NCI-H128 (cell line): ENCODE results near the gene DDRGK1.

Experiments
- DNase-seq: peaks from one replicate; lab custom pipeline; 2025; ENCODE audit not compliant: unreplicated experiment; lab: John Stamatoyannopoulos, UW

DDRGK1 gene

DNA sequence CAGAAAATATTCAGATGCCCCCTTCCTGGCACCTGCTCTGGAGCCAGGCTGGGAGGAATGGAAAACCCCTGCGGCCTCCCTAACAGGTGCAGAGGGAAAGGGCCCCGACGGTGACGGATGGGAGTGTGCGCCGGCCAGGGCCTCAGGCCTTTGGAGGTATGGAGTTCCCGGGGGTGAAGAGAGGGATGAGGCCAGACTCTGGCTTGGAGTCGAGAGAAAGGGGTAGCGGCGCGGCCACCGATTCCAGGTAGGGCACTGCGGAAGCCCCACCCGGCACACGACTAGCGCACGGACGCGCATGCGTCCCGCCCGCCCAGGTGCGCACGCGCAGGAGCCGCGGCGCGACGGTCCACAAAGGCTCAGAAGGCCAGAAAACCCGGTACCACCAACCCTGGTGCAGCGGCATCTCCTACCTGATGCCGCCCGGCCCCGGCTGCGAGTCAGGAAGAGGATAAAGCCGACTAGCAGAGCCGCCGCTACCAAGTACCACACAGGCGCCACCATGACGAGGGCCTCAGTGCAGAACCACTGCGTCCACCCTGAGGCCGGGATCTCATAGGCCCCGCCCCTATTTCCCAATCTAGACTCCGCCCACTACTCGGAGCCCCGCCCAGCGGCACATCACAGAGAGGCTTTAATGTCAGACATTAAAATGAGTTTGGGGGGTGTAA lies at the start of gene DDRGK1:
Gene DDRGK1 (minus strand): TSS at position 559 of the 671 bp plus-strand sequence. CDS start 55 bp downstream, at position 504.
- peak; percentile 76 for DNase-seq

DNA sequence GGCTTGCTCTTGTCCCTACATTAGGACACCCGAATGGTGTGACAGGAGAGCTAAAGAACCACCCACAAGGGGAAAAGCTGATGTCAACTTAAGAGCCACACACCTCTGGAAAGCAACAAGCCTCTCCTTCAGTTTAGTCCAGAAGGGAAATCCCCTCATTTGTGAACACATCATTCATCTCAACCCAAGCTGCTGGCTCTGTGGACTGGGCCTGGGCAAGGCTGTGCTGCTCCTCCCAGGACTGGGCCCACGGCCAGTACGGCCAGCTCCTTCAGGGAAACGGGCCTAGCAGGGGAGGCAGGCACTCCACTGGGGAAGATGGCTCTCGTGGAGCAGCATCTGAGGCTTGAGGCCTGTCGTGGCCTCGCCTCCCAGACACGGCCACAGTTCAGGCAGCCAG lies 47.3 kb upstream of the DDRGK1 start:
- no peak for DNase-seq

DNA sequence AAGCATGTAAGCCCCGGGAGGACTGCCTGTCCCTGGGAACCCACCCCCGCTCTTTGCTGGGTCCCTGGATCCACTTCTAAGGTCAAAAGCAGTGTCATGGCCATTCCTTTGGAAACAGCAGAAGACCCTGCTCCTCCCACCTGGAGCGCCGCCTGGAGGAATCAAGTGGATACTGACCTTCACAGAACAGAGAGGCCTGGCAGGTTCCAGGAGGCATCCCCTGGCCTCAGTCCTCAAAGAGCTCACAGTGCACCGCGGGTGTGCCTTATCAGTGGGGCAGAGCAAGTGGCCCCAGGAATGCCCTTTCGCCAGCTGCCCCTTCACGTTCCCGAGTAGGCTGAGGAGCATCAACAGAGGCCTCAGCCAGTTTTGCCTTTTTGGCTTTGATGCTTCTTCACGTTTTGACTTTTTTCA lies 45.6 kb upstream of the DDRGK1 start:
- DNase-seq = no peak

GRCh38 chr20:3248993-3249347 lies 44.5 kb upstream of the DDRGK1 start:
- DNase-seq = no peak

GRCh38 chr20:3248167-3248992 lies 43.9 kb upstream of the DDRGK1 start:
- DNase-seq = no peak

DNA sequence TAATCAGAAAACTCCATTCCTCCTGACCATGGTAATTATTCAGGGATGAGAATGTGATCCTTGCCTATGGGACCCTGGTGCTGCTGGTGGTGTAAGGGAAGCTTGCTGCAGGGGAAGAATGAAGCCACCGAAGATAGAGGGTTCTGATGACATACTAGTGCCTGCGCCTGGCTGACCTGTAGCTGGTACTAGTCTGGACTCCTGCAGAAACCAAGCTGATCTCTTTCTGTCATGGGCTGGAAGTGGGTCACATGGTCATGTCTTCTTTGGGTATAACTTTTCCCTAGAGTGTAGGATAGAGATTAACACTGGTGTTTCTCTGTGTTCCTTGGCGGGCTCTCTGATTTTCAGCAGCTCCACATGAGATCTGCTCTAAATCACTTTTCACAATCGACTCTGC lies 43.2 kb upstream of the DDRGK1 start:
- no peak for DNase-seq

GRCh38 chr20:3246682-3247081 lies 42.2 kb upstream of the DDRGK1 start:
- DNase-seq = no peak

- DNase-seq = no peak
These were observed 41.2 kb upstream of the DDRGK1 start for GRCh38 chr20:3245711-3246110.

DNA sequence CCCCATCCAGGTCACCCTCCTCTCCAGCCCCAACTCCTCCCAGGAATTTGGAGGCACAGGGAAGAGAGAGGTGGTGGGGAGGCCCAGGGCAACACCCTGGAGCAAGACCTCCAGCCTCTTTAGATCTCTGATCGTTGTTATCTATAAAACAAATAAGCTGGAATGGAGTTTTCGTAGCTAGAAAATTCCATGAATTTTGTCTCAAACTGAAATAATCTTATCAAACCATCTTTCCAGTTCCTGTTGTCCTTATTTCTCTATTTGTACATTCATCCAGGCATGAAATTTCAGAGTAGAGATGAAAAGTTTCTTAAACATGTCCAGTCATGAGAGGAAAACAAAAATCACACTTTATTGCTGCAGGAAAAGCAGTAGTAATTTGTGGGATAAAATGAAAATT lies 40.7 kb upstream of the DDRGK1 start:
- DNase-seq = no peak

GRCh38 chr20:3244613-3245012 lies 40.1 kb upstream of the DDRGK1 start:
- DNase-seq = no peak

DNA sequence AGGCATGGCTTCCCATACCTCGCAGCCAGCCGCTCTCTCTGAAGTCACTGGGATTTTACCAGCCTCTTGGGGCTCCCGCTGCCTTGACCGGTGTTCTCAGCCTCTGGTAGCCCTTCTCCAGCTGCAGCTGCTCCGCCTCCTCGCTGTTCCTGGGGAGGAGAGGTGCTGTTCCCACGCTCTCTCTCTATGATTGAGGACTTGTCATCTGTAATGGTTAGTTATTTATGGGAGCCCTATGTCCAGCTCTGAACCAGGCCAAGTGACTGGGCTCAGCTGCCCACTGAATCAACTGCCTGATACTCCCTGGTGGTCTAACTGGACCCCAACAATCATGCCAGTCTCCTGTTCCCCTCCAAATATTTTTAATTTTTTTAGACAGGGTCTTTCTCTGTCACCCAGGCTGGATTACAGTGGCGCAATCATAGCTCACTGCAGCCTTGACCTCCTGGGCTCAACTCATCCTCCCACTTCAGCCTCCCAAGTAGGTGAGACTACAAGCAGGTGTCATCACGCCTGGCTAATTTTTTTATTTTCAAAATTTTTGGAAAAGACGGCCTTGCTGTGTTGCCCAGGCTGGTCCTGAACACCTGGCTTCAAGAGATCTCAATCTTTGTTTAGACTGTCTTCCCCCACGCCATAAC lies 39.4 kb upstream of the DDRGK1 start:
- DNase-seq = no peak

- no peak for DNase-seq
These were observed 37.8 kb upstream of the DDRGK1 start for GRCh38 chr20:3242172-3242692.

GRCh38 chr20:3240776-3241363 lies 36.4 kb upstream of the DDRGK1 start:
- no peak for DNase-seq

GRCh38 chr20:3239867-3240775 lies 35.6 kb upstream of the DDRGK1 start:
- DNase-seq = no peak

- DNase-seq = no peak
These were observed 34.8 kb upstream of the DDRGK1 start, which contains the start of gene SLC4A11 for GRCh38 chr20:3239026-3239866. Gene SLC4A11 (minus strand): TSS chr20:3239190. CDS start chr20:3239137, 53 bp downstream.

GRCh38 chr20:3238616-3239025 lies 34.1 kb upstream of the DDRGK1 start:
- DNase-seq = no peak

DNA sequence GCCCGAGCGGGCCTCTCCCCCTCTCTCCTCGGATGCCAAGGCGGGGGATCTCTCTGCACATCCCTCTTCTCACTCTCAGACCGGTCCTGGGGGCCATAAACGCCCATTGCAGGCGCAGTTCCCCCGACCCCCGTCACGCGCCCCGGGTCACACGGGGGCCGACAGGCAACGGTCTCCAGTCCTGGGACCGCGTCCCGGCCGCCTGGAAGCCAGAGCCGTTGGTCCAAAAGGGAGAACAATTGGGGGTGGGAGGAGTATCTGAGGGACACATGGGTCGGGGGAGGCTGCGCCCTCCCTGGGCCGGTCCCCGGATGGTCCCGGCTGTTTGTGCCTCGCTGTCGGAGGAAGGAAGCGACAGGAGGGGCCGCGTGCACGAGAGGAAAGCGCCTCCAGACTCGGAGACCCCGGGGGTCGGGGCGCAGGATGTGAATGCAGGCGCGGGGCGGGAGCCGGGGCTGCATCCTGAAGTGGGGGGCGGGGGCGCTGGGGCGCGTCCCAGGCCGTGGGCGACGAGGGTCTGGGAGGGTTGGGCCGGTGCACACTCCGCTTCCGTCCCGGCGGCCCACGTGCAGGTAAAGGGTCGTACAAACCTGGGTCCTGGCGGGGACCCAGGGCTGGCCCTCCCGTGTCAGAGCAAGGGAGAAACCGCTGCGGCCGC lies 33.6 kb upstream of the DDRGK1 start:
- DNase-seq = no peak

DNA sequence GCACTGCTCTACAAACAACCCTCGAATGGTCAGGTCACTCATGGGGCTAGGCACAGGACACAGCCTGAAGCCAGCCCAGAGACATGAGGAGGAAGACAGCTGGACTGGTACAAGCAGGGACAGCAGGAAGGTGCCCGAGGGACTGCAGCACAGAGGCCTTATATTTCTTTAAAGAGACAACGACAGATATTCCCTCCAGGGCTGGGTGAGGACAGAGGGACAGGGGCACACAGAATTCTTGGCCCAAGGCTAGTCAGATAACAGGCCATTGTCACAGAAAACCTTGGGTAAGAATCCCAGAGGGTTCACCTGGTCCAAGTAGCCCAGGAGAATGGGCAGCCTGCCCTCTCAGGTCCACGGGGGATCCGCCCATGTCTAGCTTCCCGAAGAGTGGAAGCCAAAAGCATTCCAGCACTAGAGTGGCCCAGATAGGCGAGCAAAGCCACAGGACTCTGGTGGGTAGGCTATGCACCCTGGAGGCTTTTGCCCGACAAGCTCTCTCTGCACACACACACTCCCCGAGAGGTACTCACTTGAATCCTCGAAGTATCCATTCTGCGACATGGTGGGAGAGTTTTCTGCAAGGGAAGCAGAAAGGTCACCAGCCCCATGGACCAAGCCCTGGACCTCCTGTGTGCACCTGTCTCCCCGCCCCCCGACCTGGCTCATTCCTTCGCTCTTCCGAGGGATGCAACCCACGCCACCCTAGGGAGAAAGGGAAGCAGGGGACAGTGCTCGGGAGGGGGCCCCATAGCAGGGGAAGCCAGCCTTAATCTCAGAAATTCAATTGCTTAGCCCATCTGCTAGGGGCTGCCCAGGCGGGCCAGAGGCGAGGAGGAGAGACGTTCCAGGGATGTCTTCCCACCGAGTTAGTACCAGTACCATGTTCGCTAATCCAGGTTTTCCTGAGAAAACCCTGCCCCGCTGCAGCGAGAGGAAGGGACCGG lies 32.8 kb upstream of the DDRGK1 start:
- no peak for DNase-seq
